ENCODE results near the gene SLC22A23.

DNA sequence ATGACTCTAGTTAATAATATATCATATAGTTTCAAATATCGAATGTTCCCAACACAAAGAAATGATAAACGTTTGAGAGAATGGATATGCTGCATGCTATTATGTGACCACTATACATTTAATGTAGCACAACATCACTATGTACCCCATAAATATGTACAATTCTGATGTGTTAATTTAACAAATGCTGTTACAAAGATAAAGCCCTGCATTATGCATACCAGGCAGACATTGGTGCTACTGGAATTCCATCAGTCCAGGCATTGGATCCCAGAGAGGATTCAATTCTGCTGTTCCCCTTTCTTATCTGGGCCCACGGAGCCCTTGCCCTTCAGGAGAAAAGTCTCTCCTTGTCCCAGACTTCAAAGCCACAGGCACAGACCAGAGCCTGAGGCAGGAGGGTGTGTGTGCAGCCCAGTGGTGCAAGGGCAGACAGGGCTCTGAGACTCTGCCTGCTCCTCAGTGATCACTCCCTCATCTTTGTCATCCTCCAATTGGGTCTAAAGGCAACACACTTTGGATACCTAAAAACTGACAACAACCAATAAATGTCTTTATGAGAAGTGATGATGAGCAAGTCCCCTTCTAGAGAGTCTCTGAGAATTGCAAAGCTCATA, 152.9 kb downstream of the SLC22A23 start:
- TF ChIP-seq, protein P1, sequence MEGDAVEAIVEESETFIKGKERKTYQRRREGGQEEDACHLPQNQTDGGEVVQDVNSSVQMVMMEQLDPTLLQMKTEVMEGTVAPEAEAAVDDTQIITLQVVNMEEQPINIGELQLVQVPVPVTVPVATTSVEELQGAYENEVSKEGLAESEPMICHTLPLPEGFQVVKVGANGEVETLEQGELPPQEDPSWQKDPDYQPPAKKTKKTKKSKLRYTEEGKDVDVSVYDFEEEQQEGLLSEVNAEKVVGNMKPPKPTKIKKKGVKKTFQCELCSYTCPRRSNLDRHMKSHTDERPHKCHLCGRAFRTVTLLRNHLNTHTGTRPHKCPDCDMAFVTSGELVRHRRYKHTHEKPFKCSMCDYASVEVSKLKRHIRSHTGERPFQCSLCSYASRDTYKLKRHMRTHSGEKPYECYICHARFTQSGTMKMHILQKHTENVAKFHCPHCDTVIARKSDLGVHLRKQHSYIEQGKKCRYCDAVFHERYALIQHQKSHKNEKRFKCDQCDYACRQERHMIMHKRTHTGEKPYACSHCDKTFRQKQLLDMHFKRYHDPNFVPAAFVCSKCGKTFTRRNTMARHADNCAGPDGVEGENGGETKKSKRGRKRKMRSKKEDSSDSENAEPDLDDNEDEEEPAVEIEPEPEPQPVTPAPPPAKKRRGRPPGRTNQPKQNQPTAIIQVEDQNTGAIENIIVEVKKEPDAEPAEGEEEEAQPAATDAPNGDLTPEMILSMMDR (IDR thresholded peaks at IDR 0.05; ENCODE audit: low read depth, low read length, poor library complexity, severe bottlenecking) = no peak
- TF ChIP-seq EZH2phosphoT487 (IDR thresholded peaks at IDR 0.05; ENCODE audit: borderline replicate concordance, low read length) = no peak

All from DOHH2 (cell line).